LNCaP clone FGC (cell line): Measurements from ENCODE around the gene COBL.

ENCODE experiments used
- DNase-seq: peaks from one replicate; pipeline ENCODE4 v3.0.0-alpha.2; 2011; ENCODE audit warnings: low read depth
- H3K4me3 ChIP-seq: 2 replicates; pipeline ENCODE4 v1.5.1; 2011; ENCODE audit warnings: mild to moderate bottlenecking, low read depth, low read length, control low read depth
- CTCF ChIP-seq: IDR thresholded peaks from 2 replicates; pipeline ENCODE4 v1.5.1; 2012; ENCODE audit warnings: mild to moderate bottlenecking; ENCODE audit not compliant: control insufficient read depth, insufficient read depth; ENCODE audit errors: extremely low read depth

The COBL gene

DNA sequence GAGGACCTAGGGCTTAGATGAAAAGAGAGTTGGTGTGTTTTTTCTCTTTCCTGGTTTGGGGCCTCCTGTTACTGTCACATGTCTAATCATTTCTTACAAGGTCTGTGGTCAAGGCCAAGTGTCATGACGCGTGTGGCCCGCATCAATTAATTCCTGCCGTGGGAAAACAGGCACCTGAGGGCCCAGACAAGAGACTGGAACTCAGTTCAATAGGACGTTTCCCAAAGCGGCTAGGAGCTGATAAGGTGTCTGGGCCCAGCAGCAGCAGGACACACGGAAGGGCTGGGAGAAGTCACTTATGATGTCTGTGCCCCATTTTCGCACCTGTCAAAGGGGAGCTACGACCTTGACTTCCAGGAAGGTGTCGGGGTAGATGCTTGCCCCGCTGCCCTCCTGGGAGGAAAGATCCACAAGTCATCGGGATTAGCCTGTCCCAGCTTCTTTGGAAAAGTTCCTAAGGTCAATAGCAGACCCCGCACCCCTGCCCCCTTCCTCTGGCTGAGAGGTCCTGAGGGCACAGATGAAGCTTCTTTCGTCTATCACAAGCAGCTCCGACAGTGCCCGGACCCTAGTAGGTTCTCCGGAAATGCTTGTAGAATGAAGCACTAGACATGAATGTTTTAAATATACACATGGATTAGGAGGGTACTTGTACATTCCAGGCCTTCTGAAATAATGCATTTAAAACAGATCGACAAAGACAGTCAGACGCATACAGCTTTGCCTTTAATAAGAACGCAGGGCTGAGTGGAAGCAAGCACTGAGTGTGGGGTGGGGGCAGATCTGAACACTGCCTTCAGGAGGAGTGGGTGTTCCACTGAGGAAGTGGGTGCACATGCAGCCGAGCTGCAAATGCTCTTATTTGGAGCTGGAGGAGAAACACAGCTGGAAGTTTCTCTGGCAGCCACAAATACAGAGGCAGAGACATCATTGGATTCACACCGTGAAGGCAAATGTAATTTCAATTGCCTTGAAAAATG, 296.4 kb downstream of the COBL start:
- H3K4me3 ChIP-seq, result no peak overlapping the region
- no peak for TF ChIP-seq CTCF

GRCh38 chr7:51019191-51019844, 297.3 kb downstream of the COBL start:
- DNase-seq, result no peak
- no peak overlapping the region for H3K4me3 ChIP-seq
- no peak for TF ChIP-seq CTCF

More for the DNA sequence above, 296.4 kb downstream of the COBL start:
- no peak for DNase-seq

DNA sequence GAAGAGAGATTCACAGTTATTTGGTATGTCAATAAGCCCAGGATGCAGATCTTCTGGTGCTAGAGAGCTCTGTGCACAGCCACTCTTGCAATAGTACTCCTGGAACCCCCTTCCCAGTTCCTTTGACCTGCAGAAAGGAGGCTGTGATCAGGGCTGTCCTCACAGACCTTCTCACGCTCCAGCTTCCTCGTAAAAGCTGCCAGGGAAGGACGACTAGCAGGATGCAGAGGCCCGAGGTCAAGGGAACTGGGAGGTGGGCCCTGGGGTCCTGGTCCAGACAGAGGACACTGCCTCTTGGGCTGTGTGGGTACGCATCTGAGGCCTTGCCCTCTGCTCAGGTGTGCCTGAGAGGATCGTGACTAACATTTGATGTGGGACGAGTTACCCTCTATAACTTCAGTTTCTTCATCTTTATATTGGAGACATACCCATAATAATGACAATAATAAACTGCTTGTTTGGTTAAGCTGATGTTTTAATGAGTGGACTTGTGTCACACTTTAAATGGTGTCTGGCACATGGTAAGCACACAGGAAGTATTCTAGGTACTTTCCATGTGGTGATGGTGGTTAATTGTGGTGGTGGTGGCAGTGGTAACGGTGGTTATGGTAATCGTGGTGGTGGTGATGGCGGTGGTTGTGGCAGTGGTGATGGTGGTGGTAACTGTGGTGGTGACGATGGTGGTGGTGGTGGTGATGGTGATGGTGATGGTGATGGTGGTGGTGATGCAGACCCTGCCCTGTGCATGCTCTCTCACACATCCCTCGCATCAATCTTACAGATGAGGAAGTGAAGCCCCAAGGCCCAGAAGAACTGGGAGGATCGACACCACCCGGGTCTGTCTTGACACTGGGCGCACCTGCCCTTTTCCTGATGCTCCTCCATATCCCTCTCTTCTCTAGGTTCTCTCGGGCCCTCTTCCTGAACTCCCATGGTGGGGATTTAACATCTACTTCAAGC, 298.8 kb downstream of the COBL start:
- DNase-seq, result no peak
- TF ChIP-seq CTCF, result no peak
- no peak overlapping the region for H3K4me3 ChIP-seq

DNA sequence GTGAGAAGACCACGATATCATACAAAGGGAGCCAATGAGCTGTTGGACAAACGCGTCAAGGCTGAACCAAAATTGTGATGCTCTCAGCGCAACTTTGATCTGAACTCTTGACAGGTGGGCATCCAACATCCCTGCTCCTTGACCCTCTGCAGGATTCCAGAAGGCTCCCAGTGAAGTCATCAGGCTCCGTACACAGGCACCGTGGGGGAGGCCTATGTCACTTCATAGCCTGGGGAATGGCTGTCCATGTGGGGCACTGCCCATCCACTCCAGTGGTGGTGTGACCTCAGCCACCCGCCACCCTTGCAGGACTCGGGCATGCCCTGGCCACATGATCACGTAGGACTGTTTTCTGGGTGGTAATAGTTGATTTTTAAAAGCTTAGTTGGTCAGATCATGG, 300.1 kb downstream of the COBL start:
- DNase-seq, result no peak
- no peak for TF ChIP-seq CTCF
- no peak overlapping the region for H3K4me3 ChIP-seq

- no peak for TF ChIP-seq CTCF
- DNase-seq, result no peak
- no peak overlapping the region for H3K4me3 ChIP-seq
These were observed 301.0 kb downstream of the COBL start for GRCh38 chr7:51015581-51015980.

DNA sequence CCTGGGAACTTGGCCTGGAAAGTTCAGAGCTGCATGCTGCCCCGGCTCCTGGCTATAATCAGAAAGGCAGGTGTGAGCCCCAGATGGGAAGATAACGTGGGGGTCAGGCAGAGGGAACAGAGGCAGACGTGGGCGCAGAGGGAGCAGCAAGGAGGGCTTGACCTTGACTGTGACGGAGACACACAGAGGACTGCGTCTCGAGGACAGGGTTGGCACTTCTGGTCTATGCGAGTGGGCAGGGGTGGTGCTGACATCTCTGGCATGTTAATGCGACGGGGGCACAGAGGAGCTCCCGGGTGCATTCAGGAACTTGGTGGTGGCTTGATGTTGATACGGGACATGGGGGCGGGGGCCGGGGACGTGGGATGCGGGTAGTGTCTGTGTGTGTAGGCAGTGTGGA, 301.8 kb downstream of the COBL start:
- DNase-seq, result no peak
- TF ChIP-seq CTCF, result no peak
- no peak overlapping the region for H3K4me3 ChIP-seq
